Activated naive CD4-positive, alpha-beta T cell treated with anti-CD3 and anti-CD28 coated beads, Interleukin-2, amount 50 U/mL, for 72 hours (primary cell): Measurements from ENCODE around the gene SULT4A1. TPM values are rescaled to one million over a fixed set of nuclear protein-coding genes. Genes with fewer than 3 reads are reported as not detected.

ENCODE experiments used
- ATAC-seq, 2 donors: fragments of 150-1000 bp; cut with Tn5 transposase; 2 replicates each; pipeline ENCODE4 v1.10.0; 2021; ENCODE audit warnings: mild to moderate bottlenecking in 2 of 2, moderate library complexity in 2 of 2
- DNase-seq, 2 donors: peaks; one replicate each; pipeline ENCODE4 v3.0.0; 2021 to 2022; ENCODE audit warnings: low spot score in 2 of 2
- H3K27ac Mint-ChIP-seq, 2 donors: one replicate each; pipeline ENCODE4 v1.8.0; 2022; ENCODE audit warnings: mild to moderate bottlenecking in 2 of 2, mixed read lengths in 2 of 2
- H3K36me3 Mint-ChIP-seq, 2 donors: one replicate each; pipeline ENCODE4 v1.8.0; 2022; ENCODE audit warnings: mixed read lengths in 2 of 2
- H3K9me3 Mint-ChIP-seq, 2 donors: one replicate each; pipeline ENCODE4 v1.8.0; 2022; ENCODE audit warnings: mixed read lengths in 2 of 2
- total RNA-seq, 2 donors: library from RNA; stranded (reverse); gene quantifications; one replicate each; pipeline ENCODE4 v1.2.3, GENCODE V29; 2022

Gene SULT4A1
- total RNA-seq, 2 donors from 2014 or later: 0.29 TPM; not detected in 1

DNA sequence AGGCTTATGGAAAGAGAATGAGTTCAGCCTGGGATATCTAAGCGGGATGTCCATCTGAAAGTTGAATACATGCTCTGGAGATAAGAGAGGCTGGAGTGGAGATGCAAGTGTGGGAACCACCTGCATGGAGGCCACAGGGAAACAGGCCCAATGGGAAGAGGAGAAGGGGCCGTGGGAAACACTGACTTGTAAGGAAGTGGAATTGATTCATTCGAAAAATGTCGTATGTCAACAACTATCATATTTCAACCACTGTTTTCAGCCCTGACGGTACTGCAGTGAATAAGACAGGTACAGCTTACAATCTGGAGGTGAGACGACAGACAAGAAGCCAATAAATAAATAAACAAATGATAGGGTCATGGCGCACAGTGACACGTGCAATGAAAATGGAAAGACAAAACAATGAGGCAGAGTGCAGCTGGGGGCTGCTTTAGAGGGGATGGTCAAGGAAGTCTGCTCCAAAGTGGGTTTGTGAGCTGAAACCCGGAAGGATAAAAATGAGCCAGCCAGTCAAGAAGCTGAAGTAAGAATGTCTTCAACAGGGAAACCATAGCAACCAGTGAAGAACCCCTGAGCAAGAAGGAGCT is 86.1 kb downstream of the SULT4A1 start:
- H3K36me3 Mint-ChIP-seq: no peaks in the 10 kb centered on the region
- DNase-seq (no peak), ATAC-seq (no peak)
- H3K9me3 Mint-ChIP-seq: no peaks in the 10 kb centered on the region
- H3K27ac Mint-ChIP-seq: no peak overlapping the region

Other genes starting within 250 kb of the SULT4A1 start
- under 1 TPM; 0.27 to 0.80 TPM for gene EFCAB6, start 50.2 kb downstream of the SULT4A1 start, total RNA-seq
- not detected for gene PNPLA5, start 29.5 kb upstream of the SULT4A1 start, total RNA-seq
- under 1 TPM; 0.39 to 0.58 TPM for gene PNPLA3, start 61.3 kb upstream of the SULT4A1 start, total RNA-seq
- gene SAMM50, start 92.9 kb upstream of the SULT4A1 start, total RNA-seq: 10 to 100 TPM; 41.7 to 51.1 TPM
- gene PARVB, start 161.8 kb upstream of the SULT4A1 start, total RNA-seq: 10 to 100 TPM; 21.6 to 73.7 TPM